Measurements from ENCODE around the gene R3HDM2.

R3HDM2 gene

GRCh38 chr12:57227315-57228115 is 203.3 kb downstream of the R3HDM2 start:
- Mint-ChIP-seq H3K27me3 (ENCODE audit: low read depth, poor library complexity) (peaks cover 40% of the 10 kb centered on the region), H3K36me3 (ENCODE audit: low read depth) (peaks cover 11% of the 10 kb centered on the region), H3K27ac (no peak overlapping the region), H3K4me3 (peak overlapping the region; percentile 77), H3K9me3 (no peaks in the 10 kb centered on the region), H3K4me1 (peaks cover 93% of the 10 kb centered on the region)
- no peak for TF ChIP-seq CTCF (IDR thresholded peaks at IDR 0.05)
- DNase-seq, result no peak

- Mint-ChIP-seq H3K27me3 (ENCODE audit: low read depth, poor library complexity) (peaks cover 45% of the 10 kb centered on the region), H3K9me3 (no peaks in the 10 kb centered on the region), H3K4me1 (peaks cover 95% of the 10 kb centered on the region)
Measured at GRCh38 chr12:57226588-57227314, 204.1 kb downstream of the R3HDM2 start.

GRCh38 chr12:57225680-57226210 is 205.1 kb downstream of the R3HDM2 start:
- Mint-ChIP-seq H3K27ac (no peak overlapping the region), H3K4me3 (peak overlapping the region; percentile 71), H3K4me1 (peaks cover 94% of the 10 kb centered on the region), H3K36me3 (ENCODE audit: low read depth) (no peaks in the 10 kb centered on the region), H3K9me3 (no peaks in the 10 kb centered on the region), H3K27me3 (ENCODE audit: low read depth, poor library complexity) (peaks cover 53% of the 10 kb centered on the region)
- no peak for TF ChIP-seq CTCF (IDR thresholded peaks at IDR 0.05)
- DNase-seq, result no peak

More at GRCh38 chr12:57226588-57227314, 204.1 kb downstream of the R3HDM2 start:
- Mint-ChIP-seq H3K36me3 (ENCODE audit: low read depth) (peaks cover 5% of the 10 kb centered on the region), H3K27ac (no peak overlapping the region), H3K4me3 (peak overlapping the region; percentile 77)
- TF ChIP-seq CTCF (IDR thresholded peaks at IDR 0.05), result no peak
- no peak for DNase-seq

- H3K4me1 Mint-ChIP-seq, result peaks cover 92% of the 10 kb centered on the region
- H3K9me3 Mint-ChIP-seq, result no peaks in the 10 kb centered on the region
- peaks cover 58% of the 10 kb centered on the region for H3K27me3 Mint-ChIP-seq (ENCODE audit: low read depth, poor library complexity)
- H3K4me3 Mint-ChIP-seq, result peak overlapping the region; percentile 48
- DNase-seq, result peak; percentile 62
- peak; percentile 56 for TF ChIP-seq CTCF (IDR thresholded peaks at IDR 0.05)
- no peak overlapping the region for H3K27ac Mint-ChIP-seq
- no peaks in the 10 kb centered on the region for H3K36me3 Mint-ChIP-seq (ENCODE audit: low read depth)
Measured at GRCh38 chr12:57224973-57225679, 205.7 kb downstream of the R3HDM2 start.

GRCh38 chr12:57224278-57224972 is 206.4 kb downstream of the R3HDM2 start:
- Mint-ChIP-seq H3K4me3 (peak overlapping the region; percentile 54), H3K4me1 (peaks cover 91% of the 10 kb centered on the region), H3K9me3 (no peaks in the 10 kb centered on the region)

More at GRCh38 chr12:57224278-57224972, 206.4 kb downstream of the R3HDM2 start:
- H3K27me3 Mint-ChIP-seq (ENCODE audit: low read depth, poor library complexity), result peaks cover 64% of the 10 kb centered on the region
- no peak for TF ChIP-seq CTCF (IDR thresholded peaks at IDR 0.05)
- no peak for DNase-seq
- peak overlapping the region; percentile 80 for H3K27ac Mint-ChIP-seq
- no peaks in the 10 kb centered on the region for H3K36me3 Mint-ChIP-seq (ENCODE audit: low read depth)
